NCI-H1694 (cell line): ENCODE measurements around the gene EHD2.
"Not testable (repeated sequence)": the region's sequence is repeated elsewhere in the genome, so short reads cannot be mapped to it uniquely, and the experiment has no call there.

ENCODE experiments used
- DNase-seq: peaks from one replicate; lab custom pipeline; 2025; lab: John Stamatoyannopoulos, UW

EHD2 gene

GRCh38 chr19:47750752-47751151, 37.5 kb downstream of the EHD2 start:
- DNase-seq: no peak

- DNase-seq: no peak
These were observed 39.4 kb downstream of the EHD2 start for GRCh38 chr19:47752440-47753211.

- DNase-seq: no peak
These were observed 41.2 kb downstream of the EHD2 start for GRCh38 chr19:47754206-47755064.

GRCh38 chr19:47755065-47755761, 42.0 kb downstream of the EHD2 start:
- DNase-seq: no peak

- DNase-seq: no peak
These were observed 42.8 kb downstream of the EHD2 start for GRCh38 chr19:47755762-47756626.

GRCh38 chr19:47756627-47756929, 43.4 kb downstream of the EHD2 start:
- no peak for DNase-seq

- DNase-seq: no peak
These were observed 43.9 kb downstream of the EHD2 start for GRCh38 chr19:47756953-47757608.

GRCh38 chr19:47757617-47758442, 44.6 kb downstream of the EHD2 start:
- DNase-seq: no peak

GRCh38 chr19:47758443-47758804, 45.2 kb downstream of the EHD2 start:
- DNase-seq: no peak

- no peak for DNase-seq
These were observed 47.4 kb downstream of the EHD2 start for GRCh38 chr19:47760632-47760999.

GRCh38 chr19:47761566-47761965, 48.3 kb downstream of the EHD2 start:
- no peak for DNase-seq

- no peak for DNase-seq
These were observed 48.9 kb downstream of the EHD2 start for GRCh38 chr19:47762151-47762550.

- DNase-seq: no peak
These were observed 49.5 kb downstream of the EHD2 start for GRCh38 chr19:47762615-47763308.

- not testable (repeated sequence) for DNase-seq
These were observed 51.5 kb downstream of the EHD2 start for GRCh38 chr19:47764705-47765104.

GRCh38 chr19:47765523-47766358, 52.5 kb downstream of the EHD2 start:
- DNase-seq: peak; percentile 62

- no peak for DNase-seq
These were observed 53.1 kb downstream of the EHD2 start for GRCh38 chr19:47766359-47766620.

GRCh38 chr19:47766670-47767069, 53.4 kb downstream of the EHD2 start:
- DNase-seq: no peak

GRCh38 chr19:47767349-47767748, 54.1 kb downstream of the EHD2 start:
- DNase-seq: no peak

- DNase-seq: no peak
These were observed 55.4 kb downstream of the EHD2 start for GRCh38 chr19:47768604-47769003.
